Endothelial cell of umbilical vein (primary cell): Measurements from ENCODE around the gene KCTD19. TPM values are rescaled to one million over a fixed set of nuclear protein-coding genes. Genes with fewer than 3 reads are reported as not detected.

Source experiments
- BruUV-seq: library from RNA; stranded (reverse); fragments of 400-500 nt; replicated peaks from 2 replicates; lab custom pipeline; 2021; lab: Mats Ljungman, UMichigan
- CTCF ChIA-PET: fragments of 300-600, 350-600 bp; sonication (Branson Sonifier 250); formaldehyde crosslinking; loops from one replicate; lab custom pipeline; 2021; ENCODE audit warnings: antibody characterized with exemption, inconsistent platforms; lab: Charles Lee
- POLR2A ChIA-PET: fragments of 300-600, 350-600 bp; sonication (Branson Sonifier 250); formaldehyde crosslinking; loops from one replicate; lab custom pipeline; 2021; ENCODE audit warnings: antibody characterized with exemption, inconsistent platforms; lab: Charles Lee
- DNase-seq: peaks from one replicate; pipeline ENCODE4 v3.0.0-alpha.2; 2011; ENCODE audit warnings: low read depth, low spot score
- FAIRE-seq: peaks from 2 replicates; lab custom pipeline; 2011; peaks lifted over from hg19 to GRCh38; lab: Jason Lieb, UNC
- H2AFZ ChIP-seq: 2 replicates; pipeline ENCODE4 v1.6.0; 2012; ENCODE audit warnings: low read depth, low read length, control low read depth, inconsistent platforms
- H3K27ac ChIP-seq: 2 replicates; pipeline ENCODE4 v1.5.1; 2011; ENCODE audit warnings: low read depth, mild to moderate bottlenecking, control low read depth, low read length, moderate library complexity; ENCODE audit not compliant: insufficient read depth
- H3K27me3 ChIP-seq, 2 experiments: 2 replicates each; pipeline versions ENCODE4 v1.6.0 to v1.6.1; 2011; ENCODE audit warnings: low read length in 2 of 2, mixed read lengths in 1 of 2; ENCODE audit not compliant: control insufficient read depth in 2 of 2, insufficient read depth in 2 of 2
- H3K36me3 ChIP-seq, 2 experiments: 2 replicates in 1 of 2; 3 replicates in 1 of 2; pipeline ENCODE4 v1.5.1; 2011; ENCODE audit warnings: low read length in 2 of 2, mild to moderate bottlenecking in 1 of 2, moderate library complexity in 1 of 2; ENCODE audit not compliant: control insufficient read depth in 2 of 2, insufficient read depth in 2 of 2; ENCODE audit errors: extremely low read depth in 1 of 2
- H3K4me1 ChIP-seq: 3 replicates; pipeline ENCODE4 v1.5.1; 2011; ENCODE audit warnings: mild to moderate bottlenecking, low read length; ENCODE audit not compliant: control insufficient read depth, insufficient read depth; ENCODE audit errors: extremely low read depth
- H3K4me2 ChIP-seq: 2 replicates; pipeline ENCODE4 v1.6.1; 2011; ENCODE audit warnings: low read length, control low read depth, mixed read lengths; ENCODE audit not compliant: insufficient read depth
- H3K4me3 ChIP-seq, 3 experiments: fragments of 200-600 bp in 1 of 3; sonication (generic), shearing (Covaris generic) in 1 of 3; replicated peaks in 1 of 3; 2 replicates each; pipeline ENCODE4 v1.5.1; 2011 to 2016; ENCODE audit warnings: control low read depth in 3 of 3, low read length in 3 of 3, mild to moderate bottlenecking in 2 of 3, inconsistent platforms in 1 of 3, low read depth in 1 of 3, moderate library complexity in 1 of 3; ENCODE audit not compliant: insufficient read depth in 1 of 3
- H3K79me2 ChIP-seq: 2 replicates; pipeline ENCODE4 v1.6.0; 2012; ENCODE audit warnings: low read length, inconsistent platforms; ENCODE audit not compliant: control insufficient read depth, insufficient read depth
- H3K9ac ChIP-seq: replicated peaks from 2 replicates; pipeline ENCODE3; 2011; ENCODE audit warnings: low read length, control low read depth; ENCODE audit not compliant: insufficient read depth; ENCODE audit errors: extremely low read depth
- H3K9me1 ChIP-seq: replicated peaks from 3 replicates; pipeline ENCODE4 v1.6.0; 2011; ENCODE audit warnings: mild to moderate bottlenecking, low read length; ENCODE audit not compliant: control insufficient read depth, insufficient read depth; ENCODE audit errors: extremely low read depth
- H3K9me3 ChIP-seq: replicated peaks from 2 replicates; pipeline ENCODE4 v1.5.1; 2012; ENCODE audit warnings: low read length, inconsistent platforms; ENCODE audit not compliant: control insufficient read depth, insufficient read depth
- H4K20me1 ChIP-seq: replicated peaks from 2 replicates; pipeline ENCODE3; 2011; ENCODE audit warnings: mild to moderate bottlenecking, low read length; ENCODE audit not compliant: control insufficient read depth, insufficient read depth; ENCODE audit errors: extremely low read depth
- EZH2 ChIP-seq: IDR thresholded peaks from 2 replicates; pipeline ENCODE4 v1.6.1; 2012; ENCODE audit warnings: borderline replicate concordance, low read depth, mild to moderate bottlenecking, moderate library complexity, low read length, inconsistent platforms; ENCODE audit not compliant: severe bottlenecking
- GATA2 ChIP-seq: IDR thresholded peaks from 2 replicates; pipeline ENCODE4 v1.7.0; 2011; ENCODE audit warnings: low read depth, mild to moderate bottlenecking, moderate library complexity, mixed read lengths, low read length; ENCODE audit not compliant: insufficient read length, insufficient read depth
- JUN ChIP-seq: IDR thresholded peaks from 2 replicates; pipeline ENCODE4 v1.6.1; 2011; ENCODE audit warnings: borderline replicate concordance, low read depth; ENCODE audit not compliant: insufficient read length, insufficient read depth
- MYC ChIP-seq: IDR thresholded peaks from one replicate; pipeline ENCODE4 v1.6.1; 2011; ENCODE audit warnings: mild to moderate bottlenecking, low read depth, low read length
- POLR2A ChIP-seq: IDR thresholded peaks from 2 replicates; pipeline ENCODE4 v1.6.1; 2012; ENCODE audit warnings: low read depth, mild to moderate bottlenecking, control low read depth, low read length
- POLR2AphosphoS5 ChIP-seq: IDR thresholded peaks from 2 replicates; pipeline ENCODE4 v1.6.1; 2012; ENCODE audit warnings: low read depth, mild to moderate bottlenecking, control low read depth, low read length, moderate library complexity; ENCODE audit not compliant: insufficient read depth
- dilution Hi-C: fragments of 300-500 bp; cut with MboI; formaldehyde crosslinking; loops from one replicate; pipeline ENCODE4 v1.15.0; 2019; ENCODE audit warnings: low sequenced_read_pairs; ENCODE audit not compliant: extremely low pct_ligation_motif_present
- intact Hi-C: fragments of 100-400 bp; cut with micrococcal nuclease; formaldehyde crosslinking; loops from one replicate; pipeline ENCODE4 v1.10.0; 2022
- polyA plus RNA-seq, 4 experiments: library from polyadenylated mRNA; depleted of rRNA in 3 of 4; stranded (reverse) in 3 of 4; unstranded in 1 of 4; fragments of >200 nt; gene quantifications; 2 replicates each; pipeline versions ENCODE4 v1.2.1 to v1.2.3, GENCODE V29; 2011 to 2012; ENCODE audit warnings: missing spikeins in 1 of 4
- total RNA-seq: library from RNA; stranded (reverse); gene quantifications from 2 replicates; pipeline ENCODE4 v1.2.3, GENCODE V29; 2021
- TF ChIP-seq, protein P1 (sequence below), 2 donors: IDR thresholded peaks; 1 replicate in 1 of 2; 2 replicates in 1 of 2; pipeline ENCODE4 v1.5.1; 2011; ENCODE audit warnings: low read length in 2 of 2, mild to moderate bottlenecking in 2 of 2, moderate library complexity in 2 of 2, control low read depth in 1 of 2, inconsistent platforms in 1 of 2, low read depth in 1 of 2; ENCODE audit not compliant: insufficient read depth in 1 of 2; ENCODE audit errors: extremely low read depth in 1 of 2

The KCTD19 gene
- total and polyA plus RNA-seq, 2 donors (not counting 3 experiments of a cell fraction or from before 2014, with no cell fraction given): 0.21 to 0.44 TPM

DNA sequence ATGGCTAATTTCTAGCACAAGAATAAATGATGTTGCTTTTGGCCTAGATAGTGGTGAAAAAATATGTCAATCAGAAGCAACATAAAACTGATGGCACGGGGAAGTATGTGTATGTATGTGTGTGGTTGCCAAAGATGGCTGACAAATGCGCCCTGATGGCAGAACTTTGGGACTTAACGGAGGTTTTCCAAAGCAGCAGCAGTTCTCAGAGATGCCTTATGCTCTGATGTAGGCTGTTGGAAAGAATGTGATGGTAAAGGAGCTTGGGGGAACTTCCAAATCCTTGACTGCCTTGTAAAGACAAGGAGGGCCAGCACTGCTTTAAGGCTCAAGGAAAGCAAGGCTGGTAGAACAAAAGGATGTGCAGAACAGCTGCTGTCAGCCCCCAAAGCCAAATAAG is 16.0 kb downstream of the KCTD19 start:
- BruUV-seq: no TSS peak
- Histone ChIP-seq H3K79me2 (no peaks in the 10 kb centered on the region), H3K27ac (no peak overlapping the region), H2AFZ (no peak overlapping the region), H3K9me3 (no peaks in the 10 kb centered on the region), H3K27me3 (no peaks in the 10 kb centered on the region), H3K36me3 (no peaks in the 10 kb centered on the region), H3K4me2 (no peak overlapping the region), H4K20me1 (no peaks in the 10 kb centered on the region), H3K9me1 (no peaks in the 10 kb centered on the region), H3K9ac (no peak overlapping the region), H3K4me1 (peaks cover 12% of the 10 kb centered on the region), H3K4me3 (no peak overlapping the region)
- ChIA-PET CTCF (interaction anchor here (1.6 kb wide), 1 partner anchor 50 kb away, joined by 5 read pairs; no protein-coding TSS in a partner anchor), POLR2A (no interaction called here)
- dilution Hi-C loops (no loop called here), intact Hi-C loops (loop anchor here (10.0 kb wide), 1 partner anchor 594 kb away; no protein-coding TSS in a partner anchor)
- no peak for FAIRE-seq
- TF ChIP-seq MYC (no peak), EZH2 (no peak), POLR2A (no peak), GATA2 (no peak), POLR2AphosphoS5 (no peak), JUN (no peak)
- TF ChIP-seq, protein P1, sequence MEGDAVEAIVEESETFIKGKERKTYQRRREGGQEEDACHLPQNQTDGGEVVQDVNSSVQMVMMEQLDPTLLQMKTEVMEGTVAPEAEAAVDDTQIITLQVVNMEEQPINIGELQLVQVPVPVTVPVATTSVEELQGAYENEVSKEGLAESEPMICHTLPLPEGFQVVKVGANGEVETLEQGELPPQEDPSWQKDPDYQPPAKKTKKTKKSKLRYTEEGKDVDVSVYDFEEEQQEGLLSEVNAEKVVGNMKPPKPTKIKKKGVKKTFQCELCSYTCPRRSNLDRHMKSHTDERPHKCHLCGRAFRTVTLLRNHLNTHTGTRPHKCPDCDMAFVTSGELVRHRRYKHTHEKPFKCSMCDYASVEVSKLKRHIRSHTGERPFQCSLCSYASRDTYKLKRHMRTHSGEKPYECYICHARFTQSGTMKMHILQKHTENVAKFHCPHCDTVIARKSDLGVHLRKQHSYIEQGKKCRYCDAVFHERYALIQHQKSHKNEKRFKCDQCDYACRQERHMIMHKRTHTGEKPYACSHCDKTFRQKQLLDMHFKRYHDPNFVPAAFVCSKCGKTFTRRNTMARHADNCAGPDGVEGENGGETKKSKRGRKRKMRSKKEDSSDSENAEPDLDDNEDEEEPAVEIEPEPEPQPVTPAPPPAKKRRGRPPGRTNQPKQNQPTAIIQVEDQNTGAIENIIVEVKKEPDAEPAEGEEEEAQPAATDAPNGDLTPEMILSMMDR (IDR thresholded peaks at IDR 0.05; ENCODE audit: extremely low read depth in 1 of 2, insufficient read depth in 1 of 2, low read depth in 1 of 2, low read length in 2 of 2): no peak
- no peak for DNase-seq
